ENCODE results near the gene SRF.

SRF gene

GRCh38 chr6:43184268-43184985 is 13.4 kb downstream of the SRF start:
- no peak for DNase-seq

GRCh38 chr6:43185391-43185985 is 14.4 kb downstream of the SRF start:
- DNase-seq = no peak

GRCh38 chr6:43186019-43186418 is 14.9 kb downstream of the SRF start:
- DNase-seq = no peak

- no peak for DNase-seq
Measured at GRCh38 chr6:43186706-43187105, 15.6 kb downstream of the SRF start.

DNA sequence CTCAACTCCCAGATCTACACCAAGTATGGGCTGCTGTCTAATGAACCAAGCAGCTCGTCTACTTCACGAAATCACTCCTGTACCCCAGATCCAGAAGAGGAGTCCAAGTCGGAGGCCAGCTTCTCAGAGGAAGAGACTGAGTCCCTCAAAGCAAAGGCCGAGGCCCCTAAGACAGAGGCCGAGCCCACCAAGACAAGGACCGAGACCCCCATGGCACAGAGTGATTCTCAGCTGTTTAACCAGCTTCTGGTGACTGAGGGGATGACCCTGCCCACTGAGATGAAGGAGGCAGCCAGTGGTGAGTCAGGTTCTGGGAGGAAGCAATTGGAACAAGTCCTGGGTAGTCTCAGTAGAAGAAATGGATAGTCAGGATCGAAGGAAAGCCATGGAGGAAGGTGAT is 16.8 kb downstream of the SRF start:
- DNase-seq = no peak

DNA sequence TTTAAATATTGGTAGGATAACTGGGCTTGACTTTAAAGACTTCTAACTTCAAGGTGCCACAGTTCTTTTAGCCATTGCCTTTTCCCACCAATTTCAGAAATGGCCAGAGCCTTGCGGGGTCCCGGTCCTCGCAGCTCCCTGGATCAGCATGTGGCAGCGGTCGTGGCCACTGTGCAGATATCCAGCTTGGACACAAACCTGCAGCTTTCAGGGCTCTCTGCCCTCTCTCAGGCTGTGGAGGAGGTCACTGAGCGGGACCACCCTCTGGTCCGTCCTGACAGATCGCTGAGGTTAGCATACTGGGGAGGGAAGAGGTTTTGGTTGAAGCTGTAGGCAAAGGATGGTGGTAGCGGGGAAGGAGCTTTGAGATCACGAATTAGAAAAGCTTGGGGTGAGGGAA is 17.4 kb downstream of the SRF start:
- no peak for DNase-seq

DNA sequence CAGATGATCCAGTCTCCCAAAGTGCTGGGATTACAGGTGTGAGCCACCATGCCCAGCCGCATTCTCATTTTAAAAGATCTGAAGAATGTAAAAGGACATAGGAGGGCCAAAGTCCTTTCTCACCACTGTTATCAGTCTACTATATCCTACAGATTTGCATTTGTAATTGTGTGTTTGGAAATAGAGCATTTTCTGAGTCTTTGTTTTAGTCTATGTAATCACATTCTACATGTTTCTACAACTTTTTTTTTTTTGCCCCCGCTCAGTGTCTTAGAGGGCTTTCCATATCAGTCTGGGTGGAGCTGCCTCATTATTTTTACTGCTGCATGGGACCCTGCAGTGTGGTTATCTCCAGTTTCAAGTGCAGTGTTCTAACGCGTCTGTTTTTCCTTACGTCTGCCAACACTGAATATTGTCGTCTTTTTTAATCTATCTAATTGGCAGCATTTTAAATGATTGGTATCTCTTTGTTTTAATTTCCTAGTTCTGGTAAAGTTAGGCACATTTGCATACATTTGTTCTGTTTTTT is 18.8 kb downstream of the SRF start:
- no peak for DNase-seq

GRCh38 chr6:43192911-43193310 is 21.8 kb downstream of the SRF start:
- DNase-seq = no peak

DNA sequence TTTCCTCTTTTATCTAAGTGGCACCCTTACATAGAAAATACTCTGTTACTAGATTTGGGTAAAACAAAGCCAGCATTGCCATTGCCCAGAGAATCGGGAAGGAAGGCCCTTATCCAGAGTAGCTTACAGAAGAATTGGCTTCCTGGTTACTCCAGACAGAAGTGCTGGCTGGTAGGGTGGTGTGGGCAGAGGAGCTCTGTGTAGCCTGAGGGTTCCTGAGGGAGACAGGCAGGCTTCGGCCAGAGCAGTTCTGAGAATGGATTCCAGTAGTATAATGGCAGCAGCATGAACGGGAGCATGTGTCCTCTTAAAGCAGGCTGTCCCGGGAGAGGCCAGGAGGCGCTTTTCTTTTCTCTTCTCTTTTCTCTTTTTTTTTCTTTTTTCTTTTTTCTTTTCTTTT is 22.9 kb downstream of the SRF start:
- DNase-seq = no peak

GRCh38 chr6:43196337-43196736 is 25.3 kb downstream of the SRF start:
- no peak for DNase-seq

GRCh38 chr6:43199912-43200311 is 28.8 kb downstream of the SRF start:
- no peak for DNase-seq

DNA sequence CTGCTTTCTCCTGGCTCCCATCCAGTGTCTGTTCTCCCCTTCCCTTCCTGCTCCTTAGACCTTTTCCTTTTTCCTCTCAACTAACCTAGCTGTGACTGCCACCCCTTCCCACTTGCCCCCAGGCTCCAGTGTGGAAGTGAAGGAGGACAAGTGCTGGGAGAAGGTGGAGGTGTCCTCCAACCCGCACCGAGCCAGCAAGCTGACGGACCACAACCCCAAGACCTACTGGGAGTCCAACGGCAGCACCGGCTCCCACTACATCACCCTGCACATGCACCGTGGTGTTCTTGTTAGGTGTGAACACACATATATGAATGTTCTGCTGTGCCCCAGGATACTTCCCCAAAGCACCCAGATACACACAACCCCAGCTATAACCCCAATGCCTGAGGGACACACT is 29.5 kb downstream of the SRF start:
- DNase-seq = no peak

GRCh38 chr6:43202451-43202850 is 31.4 kb downstream of the SRF start:
- DNase-seq = no peak

DNA sequence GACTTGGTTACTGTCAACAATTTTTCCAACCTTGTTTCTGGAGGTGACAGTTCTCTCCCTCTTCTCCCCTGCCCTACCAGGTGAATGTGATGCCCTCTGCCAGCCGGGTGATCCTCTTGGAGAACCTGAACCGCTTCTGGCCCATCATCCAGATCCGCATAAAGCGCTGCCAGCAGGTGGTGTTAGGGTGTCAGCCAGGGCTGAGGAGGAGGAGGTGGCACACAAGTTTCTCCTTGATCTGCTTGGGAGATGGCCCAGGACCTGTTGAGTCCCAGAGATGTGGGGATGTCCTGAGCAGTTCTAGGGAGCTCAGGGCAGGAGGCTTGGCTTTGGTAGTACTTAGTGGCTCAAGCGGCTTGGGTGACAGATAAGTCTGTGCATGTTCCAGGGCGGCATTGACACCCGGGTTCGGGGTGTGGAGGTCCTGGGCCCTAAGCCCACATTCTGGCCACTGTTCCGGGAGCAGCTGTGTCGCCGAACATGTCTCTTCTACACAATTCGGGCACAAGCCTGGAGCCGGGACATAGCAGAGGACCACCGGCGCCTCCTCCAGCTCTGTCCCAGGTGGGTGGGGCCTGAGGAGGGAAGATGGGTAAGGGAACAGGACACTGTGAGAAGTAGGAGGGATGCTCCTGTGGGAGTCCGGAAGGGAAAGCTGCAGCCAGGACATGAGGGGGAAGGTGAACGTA is 32.1 kb downstream of the SRF start:
- DNase-seq = no peak

DNA sequence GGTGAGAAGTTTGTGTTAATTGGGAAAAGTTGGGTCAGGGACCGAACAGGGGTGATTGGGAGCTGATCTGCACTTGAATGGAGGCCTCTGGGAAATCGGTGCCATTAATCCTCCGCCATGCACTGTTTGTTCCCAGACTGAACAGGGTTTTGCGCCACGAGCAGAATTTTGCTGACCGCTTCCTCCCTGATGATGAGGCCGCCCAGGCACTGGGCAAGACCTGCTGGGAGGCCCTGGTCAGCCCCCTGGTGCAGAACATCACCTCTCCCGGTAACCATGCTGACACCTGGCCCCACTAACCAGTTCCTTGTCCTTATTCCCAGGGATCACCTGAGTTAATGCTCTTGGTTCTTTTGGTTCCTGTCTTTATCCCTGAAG is 32.6 kb downstream of the SRF start:
- no peak for DNase-seq

- no peak for DNase-seq
Measured at GRCh38 chr6:43204271-43205105, 33.4 kb downstream of the SRF start.

DNA sequence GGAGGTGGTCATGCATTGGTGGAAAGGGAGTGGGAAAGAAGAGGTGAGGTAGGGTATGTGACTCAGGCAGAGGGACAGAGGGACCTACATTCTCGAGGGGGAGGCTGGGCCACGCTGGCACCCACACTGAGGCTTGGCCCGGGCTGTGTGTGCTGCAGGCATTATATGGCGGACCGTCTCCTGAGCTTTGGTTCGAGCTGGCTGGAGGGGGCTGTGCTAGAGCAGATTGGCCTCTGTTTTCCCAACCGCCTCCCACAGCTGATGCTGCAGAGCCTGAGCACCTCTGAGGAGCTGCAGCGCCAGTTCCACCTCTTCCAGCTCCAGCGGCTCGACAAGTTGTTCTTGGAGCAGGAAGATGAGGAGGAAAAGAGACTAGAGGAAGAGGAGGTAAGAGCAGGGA is 34.8 kb downstream of the SRF start:
- DNase-seq = no peak

DNA sequence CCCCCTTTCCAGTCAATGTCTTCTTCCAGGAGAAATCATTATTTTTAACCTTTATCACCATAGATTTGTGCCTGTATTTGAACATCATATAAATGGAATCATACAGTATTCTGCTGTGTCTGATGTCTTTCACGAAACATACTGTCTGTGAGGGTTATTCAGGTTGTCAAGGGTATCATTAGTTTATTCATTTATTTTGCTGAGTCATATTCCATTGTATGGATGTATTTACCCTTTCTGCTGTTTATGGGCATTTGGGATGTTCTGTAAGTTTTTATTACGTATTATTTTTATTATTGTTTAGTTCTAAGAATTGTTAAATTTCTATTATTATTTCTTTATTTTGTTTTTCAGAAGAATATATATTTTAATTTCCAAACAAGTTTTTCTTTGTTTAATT is 36.2 kb downstream of the SRF start:
- DNase-seq = no peak

DNA sequence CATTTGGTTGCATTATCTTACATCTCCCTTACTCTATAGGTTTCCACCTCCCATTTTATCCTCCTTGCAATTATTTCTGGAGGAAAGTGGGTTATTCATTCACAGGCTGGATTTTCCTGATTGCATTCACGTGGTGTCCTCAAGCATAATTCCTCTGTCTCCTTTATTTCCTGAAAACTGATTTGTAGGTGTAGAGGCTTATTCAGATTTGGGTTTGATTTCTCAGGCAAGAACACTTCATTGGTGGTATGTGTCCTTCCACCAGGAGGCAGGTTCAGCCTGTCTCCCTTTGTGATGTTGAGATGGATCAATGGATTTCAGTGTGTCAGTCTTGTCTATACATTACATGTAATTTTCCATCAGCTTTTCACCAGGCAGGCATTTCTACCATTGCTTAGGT is 40.9 kb downstream of the SRF start:
- no peak for DNase-seq

GRCh38 chr6:43213431-43213830 is 42.4 kb downstream of the SRF start:
- no peak for DNase-seq

DNA sequence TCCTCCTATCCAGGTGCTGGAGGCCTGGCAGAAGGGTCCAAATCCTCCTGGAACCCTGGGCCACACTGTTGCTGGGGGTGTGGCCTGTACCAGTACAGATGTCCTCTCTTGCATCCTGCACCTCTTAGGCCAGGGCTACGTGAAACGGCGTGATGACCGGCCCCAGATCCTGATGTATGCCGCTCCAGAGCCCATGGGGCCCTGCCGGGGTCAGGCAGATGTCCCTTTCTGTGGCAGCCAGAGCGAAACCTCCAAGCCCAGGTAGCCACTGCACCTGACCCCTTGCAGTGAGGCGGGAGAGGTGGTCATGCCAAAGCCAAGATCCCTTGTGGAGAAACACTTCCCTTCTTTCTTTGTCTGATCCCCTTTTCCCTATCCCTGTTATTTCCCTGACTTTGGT is 44.0 kb downstream of the SRF start:
- DNase-seq = no peak

DNA sequence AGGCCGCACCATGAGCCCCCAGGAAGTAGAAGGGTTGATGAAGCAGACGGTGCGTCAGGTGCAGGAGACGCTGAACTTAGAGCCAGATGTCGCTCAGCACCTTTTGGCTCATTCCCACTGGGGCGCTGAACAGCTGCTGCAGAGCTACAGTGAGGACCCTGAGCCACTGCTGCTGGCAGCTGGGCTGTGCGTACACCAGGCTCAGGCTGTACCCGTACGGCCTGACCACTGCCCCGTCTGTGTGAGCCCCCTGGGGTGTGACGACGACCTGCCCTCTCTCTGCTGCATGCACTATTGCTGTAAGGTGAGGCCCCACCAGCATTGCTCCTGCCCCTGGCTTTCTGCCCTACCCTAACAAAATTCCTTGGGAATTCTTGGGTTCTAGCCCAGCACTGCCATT is 45.1 kb downstream of the SRF start:
- DNase-seq = no peak

GRCh38 chr6:43217351-43217750 is 46.3 kb downstream of the SRF start:
- DNase-seq = no peak

Measured in NCI-H187 (cell line).